HEK293 (cell line): ENCODE data around the gene SAP130.

ENCODE experiments used
- CTCF ChIA-PET: fragments of 350-600 bp; formaldehyde crosslinking; extraction: SDS; loops from one replicate; lab custom pipeline; 2021; ENCODE audit warnings: antibody characterized with exemption; lab: Yijun Ruan, JAX
- POLR2A ChIA-PET: fragments of 300-600 bp; formaldehyde crosslinking; extraction: SDS; loops from one replicate; lab custom pipeline; 2020; ENCODE audit warnings: antibody characterized with exemption, inconsistent platforms; lab: Yijun Ruan, JAX
- H3K27ac ChIP-seq: fragments of 200-500 bp; sonication (Bioruptor generic); 2 replicates; pipeline ENCODE4 v1.5.1; 2014; ENCODE audit warnings: low read depth, low read length, control low read depth, inconsistent platforms; ENCODE audit errors: extremely low read depth
- H3K36me3 ChIP-seq, 2 experiments: fragments of 200-500 bp in 1 of 2; sonication (Bioruptor generic) in 1 of 2; 1 replicate in 1 of 2; 2 replicates in 1 of 2; pipeline ENCODE4 v1.5.1; 2014 to 2017; ENCODE audit warnings: inconsistent platforms in 2 of 2, low read length in 2 of 2; ENCODE audit not compliant: control insufficient read depth in 2 of 2, insufficient read depth in 1 of 2
- H3K4me1 ChIP-seq: fragments of 200-500 bp; sonication (Bioruptor generic); 2 replicates; pipeline ENCODE4 v1.5.1; 2014; ENCODE audit warnings: mild to moderate bottlenecking, low read length, inconsistent platforms; ENCODE audit not compliant: control insufficient read depth, insufficient read depth
- H3K4me3 ChIP-seq: 2 replicates; pipeline ENCODE4 v1.5.1; 2011; ENCODE audit warnings: low read depth, mild to moderate bottlenecking, control low read depth, low read length, moderate library complexity
- H3K9me3 ChIP-seq: fragments of 200-500 bp; sonication (Bioruptor generic); 2 replicates; pipeline ENCODE4 v1.5.1; 2014; ENCODE audit warnings: low read depth, low read length, inconsistent platforms; ENCODE audit not compliant: control insufficient read depth, insufficient read depth
- GLI4 ChIP-seq: fragments of 450-650 bp; formaldehyde crosslinking; IDR thresholded peaks from 2 replicates; pipeline ENCODE4 v1.5.1; 2016; ENCODE audit warnings: missing biosample characterization, missing genetic modification characterization
- ZBTB11 ChIP-seq: fragments of 450-650 bp; formaldehyde crosslinking; conservative IDR thresholded peaks from 2 replicates; pipeline ENCODE4 v1.5.1; 2016; ENCODE audit warnings: low read depth, missing biosample characterization, missing genetic modification characterization
- ZNF214 ChIP-seq: fragments of 450-650 bp; formaldehyde crosslinking; IDR thresholded peaks from 2 replicates; pipeline ENCODE4 v1.5.1; 2017; ENCODE audit warnings: missing biosample characterization, mild to moderate bottlenecking, missing genetic modification characterization, borderline replicate concordance
- ZNF26 ChIP-seq: fragments of 450-650 bp; formaldehyde crosslinking; IDR thresholded peaks from 2 replicates; pipeline ENCODE4 v1.5.1; 2016; ENCODE audit warnings: missing biosample characterization, missing genetic modification characterization
- ZNF280D ChIP-seq: fragments of 450-650 bp; formaldehyde crosslinking; IDR thresholded peaks from 2 replicates; pipeline ENCODE4 v1.5.1; 2016; ENCODE audit warnings: missing biosample characterization, missing genetic modification characterization
- ZNF324 ChIP-seq: fragments of 450-650 bp; formaldehyde crosslinking; IDR thresholded peaks from 2 replicates; pipeline ENCODE4 v1.5.1; 2016; ENCODE audit warnings: missing biosample characterization, missing genetic modification characterization
- ZNF362 ChIP-seq: fragments of 450-650 bp; formaldehyde crosslinking; IDR thresholded peaks from 2 replicates; pipeline ENCODE4 v1.5.1; 2016; ENCODE audit warnings: missing biosample characterization, missing genetic modification characterization
- ZNF394 ChIP-seq: fragments of 450-650 bp; formaldehyde crosslinking; IDR thresholded peaks from 2 replicates; pipeline ENCODE4 v1.5.1; 2016; ENCODE audit warnings: missing biosample characterization, missing genetic modification characterization, mild to moderate bottlenecking, moderate library complexity, borderline replicate concordance
- ZNF426 ChIP-seq: fragments of 450-650 bp; formaldehyde crosslinking; IDR thresholded peaks from 2 replicates; pipeline ENCODE4 v1.5.1; 2017; ENCODE audit warnings: missing biosample characterization, missing genetic modification characterization, mild to moderate bottlenecking, inconsistent platforms, moderate library complexity
- ZNF433 ChIP-seq: fragments of 450-650 bp; formaldehyde crosslinking; IDR thresholded peaks from 2 replicates; pipeline ENCODE4 v1.5.1; 2016; ENCODE audit warnings: missing biosample characterization, missing genetic modification characterization, low read depth
- ZNF518A ChIP-seq: fragments of 450-650 bp; formaldehyde crosslinking; conservative IDR thresholded peaks from 2 replicates; pipeline ENCODE4 v1.5.1; 2016; ENCODE audit warnings: low read depth, missing biosample characterization, missing genetic modification characterization
- ZNF529 ChIP-seq: fragments of 450-650 bp; formaldehyde crosslinking; IDR thresholded peaks from 2 replicates; pipeline ENCODE4 v1.5.1; 2017; ENCODE audit warnings: missing genetic modification characterization, missing biosample characterization; ENCODE audit not compliant: insufficient replicate concordance
- ZNF843 ChIP-seq: fragments of 450-650 bp; formaldehyde crosslinking; IDR thresholded peaks from 2 replicates; pipeline ENCODE4 v1.5.1; 2016; ENCODE audit warnings: missing biosample characterization, missing genetic modification characterization
- ZSCAN16 ChIP-seq: fragments of 450-650 bp; formaldehyde crosslinking; IDR thresholded peaks from 2 replicates; pipeline ENCODE4 v1.5.1; 2016; ENCODE audit warnings: missing biosample characterization, missing genetic modification characterization
- ZSCAN23 ChIP-seq: fragments of 450-650 bp; formaldehyde crosslinking; IDR thresholded peaks from 2 replicates; pipeline ENCODE4 v1.5.1; 2016; ENCODE audit warnings: missing biosample characterization, missing genetic modification characterization

The SAP130 gene

GRCh38 chr2:127941461-127941860 is 86.4 kb downstream of the SAP130 start:
- CTCF ChIA-PET: no interaction called here
- H3K36me3 ChIP-seq: peaks cover 41 to 60% of the 10 kb centered on the region in 2 experiments
- POLR2A ChIA-PET: interaction anchor here (0.6 kb wide), 1 partner anchor 13 kb away, joined by 6 read pairs; no protein-coding TSS in a partner anchor

GRCh38 chr2:127940641-127941040 is 87.2 kb downstream of the SAP130 start:
- CTCF ChIA-PET: interaction anchor here (0.6 kb wide), 1 partner anchor 82 kb away, joined by 5 read pairs; no protein-coding TSS in a partner anchor
- Histone ChIP-seq H3K4me1 (no peaks in the 10 kb centered on the region), H3K36me3 (peaks cover 37 to 52% of the 10 kb centered on the region in 2 experiments), H3K27ac (no peak overlapping the region), H3K9me3 (no peaks in the 10 kb centered on the region), H3K4me3 (no peak overlapping the region)
- POLR2A ChIA-PET: no interaction called here
- TF ChIP-seq ZNF433 (no peak), ZSCAN16 (tag by site-specific recombination) (no peak)

More at GRCh38 chr2:127941461-127941860, 86.4 kb downstream of the SAP130 start:
- H3K9me3 ChIP-seq: no peaks in the 10 kb centered on the region
- no peaks in the 10 kb centered on the region for H3K4me1 ChIP-seq
- H3K4me3 ChIP-seq: no peak overlapping the region
- TF ChIP-seq ZNF843: no peak
- TF ChIP-seq ZNF324 (tag by site-specific recombination): no peak
- no peak for TF ChIP-seq GLI4 (tag by site-specific recombination)
- no peak for TF ChIP-seq ZNF26 (tag by site-specific recombination)
- no peak for TF ChIP-seq ZNF280D (tag by site-specific recombination)
- no peak overlapping the region for H3K27ac ChIP-seq

- Histone ChIP-seq H3K27ac (no peak overlapping the region), H3K4me3 (no peak overlapping the region), H3K36me3 (peaks cover 0 to under 1% of the 10 kb centered on the region in 2 experiments; a peak in 1 of 3 replicates), H3K9me3 (no peaks in the 10 kb centered on the region), H3K4me1 (no peaks in the 10 kb centered on the region)
- ChIA-PET POLR2A (no interaction called here), CTCF (no interaction called here)
- TF ChIP-seq ZNF214 (tag by site-specific recombination): no peak
- TF ChIP-seq ZNF518A (tag by site-specific recombination): peak; percentile 41; the same call in 1 of the 2 replicates
- TF ChIP-seq ZBTB11 (tag by site-specific recombination): 0 out of 2 replicates have a peak, but pooled peaks have one; percentile 24
- TF ChIP-seq ZNF394 (tag by site-specific recombination): peak; percentile 23; the same call in 1 of the 2 replicates
- no peak for TF ChIP-seq ZNF433
- TF ChIP-seq ZNF362 (tag by site-specific recombination): no peak
- no peak for TF ChIP-seq ZSCAN23 (tag by site-specific recombination)
- TF ChIP-seq ZNF426: peak; percentile 32
- no peak for TF ChIP-seq ZNF529
These were observed 92.5 kb downstream of the SAP130 start for GRCh38 chr2:127935337-127935736.
